ENCODE measurements around the gene GNG12. TPM values are rescaled to one million over a fixed set of nuclear protein-coding genes. Genes with fewer than 3 reads are reported as not detected.

Gene GNG12
- total RNA-seq, 1 donor = 455 TPM

GRCh38 chr1:67801903-67802302, 31.4 kb downstream of the GNG12 start:
- no peak for TF ChIP-seq CTCF (IDR thresholded peaks at IDR 0.05; ENCODE audit: insufficient read depth, low read length)
- no peak for DNase-seq (ENCODE audit: low read depth)
- no peak overlapping the region for H3K4me3 ChIP-seq (ENCODE audit: low read depth, low read length)

- DNase-seq (ENCODE audit: low read depth) = no peak
- TF ChIP-seq CTCF (IDR thresholded peaks at IDR 0.05; ENCODE audit: insufficient read depth, low read length) = no peak
- H3K4me3 ChIP-seq (ENCODE audit: low read depth, low read length) = no peak overlapping the region
Observed at GRCh38 chr1:67795179-67795912, 37.9 kb downstream of the GNG12 start.

GRCh38 chr1:67793562-67793961, 39.7 kb downstream of the GNG12 start:
- H3K4me3 ChIP-seq (ENCODE audit: low read depth, low read length) = peak overlapping the region; percentile 22
- peak; percentile 57 for DNase-seq (ENCODE audit: low read depth)
- TF ChIP-seq CTCF (IDR thresholded peaks at IDR 0.05; ENCODE audit: insufficient read depth, low read length) = no peak

- H3K4me3 ChIP-seq (ENCODE audit: low read depth, low read length) = no peak overlapping the region
- TF ChIP-seq CTCF (IDR thresholded peaks at IDR 0.05; ENCODE audit: insufficient read depth, low read length) = no peak
- no peak for DNase-seq (ENCODE audit: low read depth)
Observed at GRCh38 chr1:67792741-67793458, 40.4 kb downstream of the GNG12 start.

GRCh38 chr1:67792103-67792502, 41.2 kb downstream of the GNG12 start:
- no peak for TF ChIP-seq CTCF (IDR thresholded peaks at IDR 0.05; ENCODE audit: insufficient read depth, low read length)
- DNase-seq (ENCODE audit: low read depth) = peak; percentile 71
- H3K4me3 ChIP-seq (ENCODE audit: low read depth, low read length) = no peak overlapping the region

- peak; percentile 95 for DNase-seq (ENCODE audit: low read depth)
- no peak overlapping the region for H3K4me3 ChIP-seq (ENCODE audit: low read depth, low read length)
- TF ChIP-seq CTCF (IDR thresholded peaks at IDR 0.05; ENCODE audit: insufficient read depth, low read length) = no peak
Observed at GRCh38 chr1:67791686-67792085, 41.6 kb downstream of the GNG12 start.

All from fibroblast of the aortic adventitia (primary cell).